Mucosa of gallbladder (tissue), 1 donor: ENCODE data around the gene FOXJ2. TPM values are rescaled to one million over a fixed set of nuclear protein-coding genes. Genes with fewer than 3 reads are reported as not detected.
"Not testable (repeated sequence)": the region's sequence is repeated elsewhere in the genome, so short reads cannot be mapped to it uniquely, and the experiment has no call there.

Experiments used
- DNase-seq: peaks from one replicate; pipeline ENCODE4 v3.0.0-alpha.2; 2020; ENCODE audit warnings: low spot score
- total RNA-seq: library from RNA; stranded (reverse); gene quantifications from one replicate; pipeline ENCODE4 v1.2.1, GENCODE V29; 2021
- donor health status: DM: no; HTN: no; CAD: no.

Gene FOXJ2
- 23.7 TPM for total RNA-seq

DNA sequence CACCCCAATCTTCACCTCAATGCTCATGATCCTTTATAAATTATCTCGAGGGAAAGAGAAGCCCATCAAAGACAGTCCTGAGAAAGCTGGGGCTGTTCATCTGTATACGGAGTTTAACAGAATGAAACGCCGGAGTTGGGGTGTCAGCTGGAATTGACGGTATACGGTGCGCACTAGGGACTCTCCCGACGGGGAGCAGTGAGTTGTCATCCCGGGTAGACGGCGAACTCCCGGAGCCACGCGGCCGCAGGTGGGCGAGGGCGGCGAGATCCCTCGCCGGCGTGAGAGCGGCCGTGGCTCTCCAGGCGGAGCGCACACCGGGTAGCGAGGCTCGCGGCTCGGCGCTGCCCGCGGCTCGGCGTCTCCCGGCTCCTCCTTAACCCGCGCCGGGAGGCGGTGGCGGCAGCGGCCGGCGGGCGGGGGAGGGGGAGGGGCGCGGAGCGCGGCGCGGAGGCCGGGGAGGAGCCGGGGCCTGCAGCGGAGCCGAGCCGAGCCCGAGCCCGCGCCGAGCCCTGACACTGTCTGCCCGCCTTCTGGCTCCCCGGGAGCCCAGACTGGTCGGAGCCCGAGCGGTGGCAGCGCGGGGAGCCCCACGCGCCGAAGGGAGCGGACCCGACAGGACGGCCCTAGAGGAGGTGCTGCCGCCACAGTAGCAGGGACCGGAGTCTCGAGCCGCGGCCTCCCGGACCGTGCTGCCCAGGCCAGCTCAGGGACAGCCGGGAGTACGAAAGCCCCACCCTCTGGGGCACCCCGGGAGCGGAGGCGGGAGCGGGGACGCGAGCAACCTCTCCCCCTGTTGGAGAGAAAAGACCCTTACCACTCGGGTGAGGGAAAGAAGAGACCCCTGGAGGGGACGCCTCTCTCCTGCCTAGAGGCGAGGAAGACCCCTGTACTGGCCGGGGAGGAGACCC is at the start of gene FOXJ2:
Gene FOXJ2 (plus strand): TSS at position 475 of the 911 bp plus-strand sequence. CDS start 7,117 bp downstream, outside the sequence.
- peak; percentile 80 for DNase-seq

DNA sequence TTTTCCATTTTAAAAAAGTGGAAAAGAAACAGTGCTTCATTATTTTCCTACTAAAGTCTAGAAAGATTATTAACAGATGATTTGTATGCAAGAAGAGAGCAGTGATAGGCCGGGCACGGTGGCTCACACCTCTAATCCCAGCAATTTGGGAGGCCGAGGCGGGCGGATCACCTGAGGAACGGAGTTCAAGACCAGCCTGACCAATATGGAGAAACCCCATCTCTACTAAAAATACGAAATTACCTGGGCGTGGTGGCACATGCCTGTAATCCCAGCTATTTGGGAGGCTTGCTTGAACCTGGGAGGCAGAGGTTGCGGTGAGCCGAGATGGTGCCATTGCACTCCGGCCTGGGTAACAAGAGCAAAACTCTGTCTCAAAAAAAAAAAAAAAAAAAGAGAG is 49.5 kb upstream of the FOXJ2 start:
- DNase-seq = not testable (repeated sequence)

DNA sequence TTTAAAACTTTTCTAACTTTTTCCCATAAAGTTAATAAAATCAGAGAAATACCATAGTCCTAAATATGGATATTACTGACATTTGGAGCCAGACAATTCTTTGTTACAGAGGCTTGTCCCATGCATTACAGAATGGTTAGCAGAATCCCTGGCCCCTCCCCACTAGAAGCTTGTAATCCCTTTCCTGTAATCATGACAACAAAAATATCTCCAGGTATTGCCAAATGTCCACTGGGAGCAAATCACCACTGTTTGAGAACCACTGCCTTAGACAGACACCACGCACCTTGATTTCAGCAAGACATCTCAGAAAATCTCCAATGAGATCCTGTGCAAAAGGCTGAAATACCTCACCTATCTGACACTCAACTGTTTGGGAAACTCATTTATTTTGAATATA is 49.1 kb upstream of the FOXJ2 start:
- DNase-seq = not testable (repeated sequence)

DNA sequence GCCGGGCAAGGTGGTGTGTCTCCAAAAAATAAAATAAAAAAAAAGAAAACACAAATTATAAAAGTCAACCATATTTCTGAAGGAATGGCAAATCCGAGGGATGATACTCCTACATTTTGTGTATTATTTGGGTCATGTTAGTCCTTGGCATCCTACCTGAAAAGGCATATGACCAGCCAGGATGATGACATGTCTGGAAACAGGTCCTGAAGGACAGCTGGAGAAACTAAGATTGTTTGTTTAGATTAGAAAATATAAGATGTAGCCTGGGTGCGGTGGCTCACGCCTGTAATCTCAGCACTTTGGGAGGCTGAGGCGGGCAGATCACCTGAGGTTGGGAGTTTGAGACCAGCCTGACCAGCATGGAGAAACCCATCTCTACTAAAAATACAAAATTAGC is 47.6 kb upstream of the FOXJ2 start:
- DNase-seq = no peak

DNA sequence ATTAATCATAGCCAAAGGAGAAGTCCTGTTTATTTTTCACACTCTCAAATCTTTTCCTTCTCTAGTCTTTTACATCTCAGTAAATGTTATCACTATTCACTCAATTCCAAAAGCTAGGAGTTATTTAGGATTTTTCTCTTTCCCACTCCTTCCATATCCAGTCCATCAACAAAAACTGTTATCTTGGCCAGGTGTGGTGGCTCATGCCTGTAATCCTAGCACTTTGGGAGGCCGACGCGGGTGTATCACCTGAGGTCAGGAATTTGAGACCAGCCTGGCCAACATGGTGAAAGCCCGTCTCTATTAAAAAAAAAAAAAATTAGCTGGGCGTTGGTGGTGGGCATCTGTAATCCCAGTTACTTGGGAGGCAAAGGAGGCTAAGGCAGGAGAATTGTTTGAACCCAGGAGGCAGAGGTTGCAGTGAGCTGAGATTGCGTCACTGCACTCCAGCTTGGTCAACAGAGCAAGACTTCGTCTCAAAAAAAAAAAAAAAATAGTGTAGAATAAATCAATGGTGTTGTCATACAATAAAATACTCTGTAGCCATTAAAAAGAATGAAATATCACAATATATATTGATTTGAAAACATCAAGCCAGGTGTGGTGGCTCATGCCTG is 46.6 kb upstream of the FOXJ2 start:
- DNase-seq = no peak

DNA sequence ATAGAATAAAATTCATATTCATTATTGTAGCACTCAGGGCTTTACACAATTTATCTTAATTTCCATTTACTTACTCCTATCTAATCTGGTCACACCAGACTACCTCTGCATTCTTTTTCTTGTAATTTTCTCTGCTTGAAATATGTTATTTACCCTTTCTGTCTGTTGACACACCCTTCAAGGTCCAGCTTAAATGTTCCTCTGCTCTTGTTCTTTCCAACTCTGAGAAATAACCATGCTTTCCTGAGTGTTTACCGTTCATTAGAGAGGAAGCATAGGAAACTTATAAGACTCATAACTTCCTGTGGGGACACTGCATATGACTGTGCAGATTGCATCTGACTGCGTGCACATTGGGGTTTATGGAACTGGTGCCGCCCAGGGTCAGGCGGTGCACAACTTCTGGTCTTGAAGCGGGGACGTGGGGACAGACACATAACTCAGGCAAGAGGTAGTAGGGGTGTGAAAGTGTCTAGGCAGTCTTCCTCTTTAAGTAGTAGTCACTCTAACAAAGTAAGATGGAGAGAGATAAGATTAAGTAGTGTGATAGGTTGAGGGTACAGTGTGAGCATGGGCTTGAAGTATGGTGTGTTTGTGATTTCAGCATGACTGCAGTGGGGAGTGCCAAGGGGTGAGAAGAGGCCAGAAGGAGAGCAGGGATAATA is 42.6 kb upstream of the FOXJ2 start:
- peak; percentile 18 for DNase-seq

DNA sequence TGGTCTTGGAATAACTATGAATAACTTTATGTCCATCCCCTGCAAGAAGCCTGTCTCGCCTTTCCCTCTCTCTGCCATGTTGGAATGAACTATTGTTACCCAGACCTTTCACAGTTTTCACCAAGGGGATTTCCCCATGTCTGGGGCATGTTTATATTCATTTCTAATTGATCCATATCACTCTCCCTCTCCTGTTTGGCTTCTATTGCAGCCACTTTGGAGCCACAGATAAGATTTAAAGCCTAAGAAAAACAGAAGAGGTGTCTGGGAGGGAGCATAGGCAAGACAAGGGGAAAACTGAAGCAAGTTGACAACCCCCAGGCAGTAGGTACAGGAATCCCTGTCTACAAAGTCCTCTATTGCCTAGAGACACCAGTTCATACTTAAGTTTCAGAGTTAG is 41.0 kb upstream of the FOXJ2 start:
- no peak for DNase-seq

DNA sequence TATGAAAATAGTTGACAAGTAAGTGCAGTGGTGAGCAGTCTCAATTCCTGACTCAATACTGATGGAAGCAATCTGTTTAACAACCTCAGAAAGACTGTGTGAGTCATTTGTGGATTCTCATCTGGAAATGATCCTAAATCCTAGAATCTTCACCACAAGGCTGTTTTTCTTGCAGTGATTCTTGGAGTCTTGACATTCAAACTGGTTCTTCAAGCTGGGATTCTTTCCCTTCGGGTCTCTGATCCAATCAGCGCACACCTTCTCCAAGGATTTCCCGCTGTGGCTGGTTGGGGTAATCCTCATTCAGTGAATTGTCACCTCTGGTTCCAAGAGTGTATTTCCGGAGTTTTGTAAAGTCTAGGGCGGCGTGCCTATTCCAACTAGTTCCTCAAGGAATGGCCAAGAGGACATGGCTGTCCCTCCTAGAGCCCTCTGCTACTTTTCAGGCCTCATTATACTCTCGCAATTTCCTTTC is 37.7 kb upstream of the FOXJ2 start:
- DNase-seq = no peak

DNA sequence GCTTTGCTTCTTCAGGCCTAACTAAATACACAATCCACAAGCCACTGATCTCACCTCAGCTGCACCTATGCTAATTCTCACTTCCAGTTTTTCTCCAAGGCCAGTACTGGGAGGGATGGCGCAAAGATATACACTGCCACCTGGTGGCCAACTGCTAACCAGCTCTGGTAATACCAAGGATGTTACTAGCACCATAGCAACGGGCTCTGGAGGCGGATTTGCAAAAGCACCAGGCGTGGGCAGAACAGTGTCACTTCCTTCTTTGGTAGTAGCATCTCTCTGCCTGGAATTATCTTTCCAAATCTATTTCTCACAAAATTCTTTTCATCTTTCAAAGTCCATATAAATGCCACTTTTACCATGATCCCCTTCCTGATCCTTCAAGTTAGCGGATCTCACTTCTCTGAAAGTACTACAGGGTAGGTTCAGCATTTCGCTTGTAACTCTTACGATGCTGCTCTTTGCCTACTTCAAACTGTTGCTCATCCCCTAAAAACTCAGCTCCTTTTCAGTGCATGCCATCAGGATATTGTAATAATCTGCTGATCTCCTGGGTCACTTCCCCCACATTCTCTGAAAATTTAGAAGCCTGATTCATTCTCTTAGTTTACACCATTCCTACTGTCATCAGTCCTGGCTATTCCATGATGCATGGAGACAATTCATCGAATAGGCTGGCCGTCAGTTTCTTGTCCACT is 37.1 kb upstream of the FOXJ2 start:
- DNase-seq = peak; percentile 79

DNA sequence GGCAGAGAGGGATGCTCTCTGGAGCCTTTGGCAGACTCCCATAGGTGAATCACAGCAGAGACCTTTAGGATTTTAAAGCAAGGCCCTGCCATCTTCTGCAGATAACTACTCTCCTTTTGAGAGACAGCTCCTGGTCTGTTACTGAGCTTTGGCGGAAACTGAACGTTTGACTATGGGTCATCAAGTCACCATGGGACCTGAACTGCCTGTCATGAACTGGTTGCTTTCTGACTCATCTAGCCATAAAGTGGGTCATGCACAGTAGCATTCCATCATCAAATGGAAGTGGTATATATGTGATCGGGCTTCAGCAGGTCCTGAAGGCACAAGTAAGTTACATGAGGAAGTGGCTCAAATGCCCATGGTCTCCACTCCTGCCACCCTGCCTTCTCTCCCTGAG is 31.7 kb upstream of the FOXJ2 start:
- not testable (repeated sequence) for DNase-seq

DNA sequence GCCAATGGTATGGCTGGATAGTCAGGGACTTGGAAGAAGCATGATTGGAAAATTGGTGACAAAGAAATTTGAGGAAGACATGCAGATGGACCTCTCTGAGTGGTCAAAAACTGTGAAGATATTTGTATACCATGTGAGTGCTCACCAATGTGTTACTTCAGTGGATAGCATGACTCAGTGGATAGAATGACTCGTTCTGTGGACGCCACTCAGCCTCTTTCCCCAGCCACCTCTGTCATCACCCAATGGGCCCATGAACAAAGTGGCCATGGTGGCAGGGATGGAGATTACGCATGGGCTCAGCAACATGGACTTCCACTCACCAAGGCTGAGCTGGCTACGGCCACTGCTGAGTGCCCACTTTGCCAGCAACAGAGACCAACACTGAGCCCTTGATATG is 31.0 kb upstream of the FOXJ2 start:
- not testable (repeated sequence) for DNase-seq

DNA sequence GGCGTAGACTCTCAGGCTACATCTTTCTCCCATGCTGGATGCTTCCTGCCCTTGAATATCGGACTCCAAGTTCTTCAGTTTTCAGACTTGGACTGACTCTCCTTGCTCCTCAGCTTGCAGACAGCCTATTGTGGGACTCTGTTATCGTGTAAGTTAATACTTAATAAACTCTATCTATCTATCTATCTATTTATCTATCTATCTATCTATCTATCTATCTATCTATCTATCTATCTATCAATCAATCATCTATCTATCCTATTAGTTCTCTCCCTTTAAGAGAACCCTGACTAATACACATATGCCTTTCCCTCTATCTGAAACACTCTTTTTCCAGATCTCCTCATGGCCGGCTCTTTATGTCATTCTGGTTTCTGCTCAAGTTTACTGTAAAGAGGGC is 27.6 kb upstream of the FOXJ2 start:
- DNase-seq = not testable (repeated sequence)

DNA sequence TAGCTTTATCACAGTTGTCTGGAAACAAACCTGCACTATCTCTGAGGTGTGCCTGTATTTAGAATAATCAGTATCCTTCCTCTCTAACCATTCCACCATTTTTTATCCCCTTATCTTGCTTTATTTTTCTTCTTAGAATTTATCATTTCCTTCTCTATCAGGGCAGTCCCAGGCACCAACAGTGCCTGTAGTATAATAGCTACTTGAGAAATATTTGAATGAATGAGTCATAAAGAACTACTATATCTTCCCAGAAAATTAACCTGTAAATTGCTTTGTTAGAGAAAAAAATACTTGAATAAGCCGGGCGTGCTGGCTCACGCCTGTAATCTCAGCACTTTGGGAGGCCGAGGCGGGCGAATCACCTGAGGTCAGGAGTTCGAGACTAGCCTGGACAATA is 21.2 kb upstream of the FOXJ2 start:
- DNase-seq = no peak

DNA sequence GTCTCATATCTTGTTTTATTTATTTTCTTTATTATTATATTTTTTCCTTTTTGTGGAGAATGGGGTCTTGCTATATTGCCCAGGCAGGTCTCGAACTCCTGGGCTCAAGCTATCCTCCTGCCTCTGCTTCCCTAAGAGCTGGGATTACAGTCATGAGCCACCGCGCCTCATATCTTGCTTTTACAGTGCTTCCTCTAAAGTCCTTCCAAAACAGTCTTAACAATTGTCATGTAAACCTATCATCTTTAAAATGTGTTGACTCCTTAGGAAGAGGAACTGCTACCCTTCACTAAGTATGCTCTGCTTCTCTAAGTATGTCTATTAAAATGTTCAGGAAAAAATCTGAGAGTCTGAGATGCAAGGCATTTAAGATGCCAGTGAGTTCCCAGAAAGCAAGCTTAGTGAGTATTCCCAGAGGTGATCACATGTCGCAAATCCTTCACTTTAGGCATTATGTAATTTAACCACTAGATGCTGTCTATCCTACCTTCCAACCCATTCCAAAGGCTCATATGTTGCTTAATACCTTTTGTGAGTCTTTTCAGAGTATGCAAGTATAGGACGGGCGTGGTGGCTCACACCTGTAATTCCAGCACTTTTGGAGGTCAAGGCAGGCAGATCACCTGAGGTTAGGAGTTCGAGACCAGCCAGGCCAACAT is 19.7 kb upstream of the FOXJ2 start:
- DNase-seq = no peak

DNA sequence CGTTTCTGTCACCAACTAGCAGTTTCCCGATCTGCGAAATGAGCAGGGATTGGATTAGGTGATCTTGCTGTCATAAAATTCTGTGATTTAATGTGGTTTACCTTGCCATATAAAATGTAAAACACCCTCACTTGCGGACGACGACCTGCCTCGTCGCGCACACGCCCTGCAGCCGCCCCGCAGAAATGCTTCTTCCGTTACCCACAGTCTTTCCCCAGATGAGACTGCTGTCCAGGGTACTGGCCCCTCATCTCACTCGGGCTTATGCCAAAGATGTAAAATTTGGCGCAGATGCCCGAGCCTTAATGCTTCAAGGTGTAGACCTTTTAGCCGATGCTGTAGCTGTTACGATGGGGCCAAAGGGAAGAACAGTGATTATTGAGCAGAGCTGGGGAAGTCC is 17.7 kb upstream of the FOXJ2 start:
- no peak for DNase-seq

DNA sequence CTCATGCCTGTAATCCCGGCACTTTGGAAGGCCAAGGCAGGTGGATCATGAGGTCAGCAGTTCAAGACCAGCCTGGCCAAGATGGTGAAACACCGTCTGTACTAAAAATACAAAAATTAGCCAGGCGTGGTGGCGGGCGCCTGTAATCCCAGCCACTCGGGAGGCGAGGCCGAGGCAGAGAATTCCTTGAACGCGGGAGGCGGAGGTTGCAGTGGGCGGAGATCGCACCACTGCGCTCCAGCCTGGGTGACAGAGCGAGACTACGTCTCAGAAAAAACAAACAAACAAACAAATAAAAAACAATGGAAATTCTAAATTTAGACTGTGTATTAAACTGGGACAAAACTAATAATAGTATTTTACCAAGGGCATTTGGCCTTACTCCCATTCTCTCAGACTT is 14.3 kb upstream of the FOXJ2 start:
- DNase-seq = not testable (repeated sequence)

DNA sequence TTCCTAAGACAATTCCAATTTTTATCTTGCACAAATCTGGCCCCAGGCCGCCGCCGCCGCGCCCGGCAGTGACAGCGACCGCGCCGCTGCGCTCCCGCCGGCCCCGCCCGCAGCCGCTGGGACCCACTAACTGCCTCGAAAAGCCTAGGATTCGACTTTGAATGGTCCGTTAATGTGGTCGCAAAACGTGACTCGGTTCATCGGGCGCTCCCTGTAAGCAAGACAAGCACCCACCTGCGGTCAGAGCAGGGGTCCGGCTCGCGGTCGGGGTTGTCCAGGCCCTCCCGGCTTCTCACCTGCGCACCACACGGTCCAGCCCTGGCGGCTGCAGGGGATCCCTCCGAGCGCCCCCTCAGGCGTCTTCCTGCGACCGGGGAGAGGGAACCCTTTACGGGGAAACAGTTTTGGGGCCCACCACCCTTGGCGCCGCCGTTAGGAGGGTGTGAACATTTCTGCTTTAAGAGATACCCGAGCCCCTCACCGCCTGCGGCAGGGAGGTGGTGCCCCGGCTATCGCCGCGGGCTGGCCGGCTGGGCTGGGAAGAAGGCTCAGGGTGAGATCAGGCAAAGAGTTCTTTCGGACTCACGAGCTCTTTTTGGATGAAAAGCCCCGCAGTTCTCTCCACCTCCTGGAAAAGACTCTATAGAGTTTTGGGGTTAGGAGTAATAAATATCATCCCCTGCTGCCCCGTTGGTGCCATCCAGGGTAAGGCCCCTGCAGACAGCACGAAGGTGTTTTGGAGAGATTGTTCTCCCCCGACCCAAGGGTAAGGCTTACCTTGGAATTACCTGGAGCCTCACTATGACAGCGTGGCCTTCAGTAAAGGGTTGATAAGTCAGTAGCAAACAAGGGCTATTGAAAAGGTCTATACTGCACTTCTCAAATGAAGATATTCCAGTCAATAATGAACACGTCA is 13.6 kb upstream of the FOXJ2 start:
- DNase-seq = no peak

DNA sequence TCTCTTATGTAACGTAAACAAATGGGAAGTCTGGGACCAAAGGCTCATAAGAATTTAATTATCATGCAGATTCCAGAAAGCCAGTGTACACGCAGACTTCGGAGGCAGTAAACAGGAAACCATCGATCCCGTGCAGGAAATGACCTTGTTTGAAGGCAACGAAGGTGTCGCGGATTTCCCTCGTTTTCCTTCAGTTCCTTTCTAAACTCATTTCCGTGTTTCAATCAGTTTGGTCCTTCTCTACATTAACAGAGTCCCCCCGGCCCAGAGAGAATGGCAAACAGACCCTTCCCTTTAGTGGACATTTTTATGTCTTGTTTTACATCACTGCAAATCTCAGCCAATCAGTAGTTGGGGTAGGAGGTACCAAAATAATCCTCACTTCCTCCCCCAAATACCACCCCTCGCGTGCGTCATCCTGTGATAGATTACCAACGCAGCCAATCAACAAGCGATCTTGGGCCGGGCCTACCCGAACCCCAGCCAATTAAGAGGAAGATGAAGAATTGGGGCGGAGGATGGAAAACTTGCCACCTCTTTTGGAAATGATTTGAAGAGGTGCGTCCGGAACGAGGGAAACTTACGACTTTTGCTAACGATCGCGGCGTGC is 6.1 kb upstream of the FOXJ2 start:
- peak; percentile 99 for DNase-seq

DNA sequence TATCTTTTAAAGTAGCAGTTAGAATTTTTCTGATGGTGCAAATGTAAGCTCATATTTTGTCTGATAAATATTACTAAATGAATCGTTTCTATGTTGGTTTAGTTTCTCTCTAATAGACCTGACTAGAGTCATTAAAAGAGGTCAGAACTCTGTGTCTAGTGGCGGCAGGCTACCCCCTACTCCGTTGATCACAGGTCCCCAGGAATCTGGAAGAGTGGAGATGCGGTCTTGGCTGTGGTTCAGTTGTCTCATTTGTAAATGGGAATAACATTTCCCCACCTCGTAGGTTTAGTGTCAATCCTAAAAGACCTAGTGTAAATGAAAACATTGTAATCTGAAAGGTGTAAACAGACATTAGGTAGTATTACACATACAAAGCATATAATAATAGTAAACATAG is 4.7 kb upstream of the FOXJ2 start:
- DNase-seq = no peak

DNA sequence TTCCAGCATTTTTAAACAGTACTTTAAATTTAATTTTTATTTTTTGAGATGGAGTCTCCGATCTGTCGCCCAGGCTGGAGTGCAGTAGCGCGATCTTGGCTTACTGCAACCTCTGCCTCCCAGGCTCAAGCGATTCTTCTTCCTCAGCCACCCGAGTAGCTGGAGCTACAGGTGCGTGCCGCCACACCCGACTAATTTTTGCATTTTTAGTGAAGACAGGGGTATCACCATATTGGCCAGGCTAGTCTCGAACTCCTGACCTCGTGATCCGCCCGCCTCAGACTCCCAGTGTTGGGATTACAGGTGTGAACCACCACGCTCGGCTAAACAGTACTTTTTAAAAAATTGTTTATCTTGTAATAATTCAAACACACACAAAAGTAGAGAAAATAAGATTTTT is 4.2 kb upstream of the FOXJ2 start:
- DNase-seq = no peak
